ENCODE measurements around the gene AOPEP.

AOPEP gene

DNA sequence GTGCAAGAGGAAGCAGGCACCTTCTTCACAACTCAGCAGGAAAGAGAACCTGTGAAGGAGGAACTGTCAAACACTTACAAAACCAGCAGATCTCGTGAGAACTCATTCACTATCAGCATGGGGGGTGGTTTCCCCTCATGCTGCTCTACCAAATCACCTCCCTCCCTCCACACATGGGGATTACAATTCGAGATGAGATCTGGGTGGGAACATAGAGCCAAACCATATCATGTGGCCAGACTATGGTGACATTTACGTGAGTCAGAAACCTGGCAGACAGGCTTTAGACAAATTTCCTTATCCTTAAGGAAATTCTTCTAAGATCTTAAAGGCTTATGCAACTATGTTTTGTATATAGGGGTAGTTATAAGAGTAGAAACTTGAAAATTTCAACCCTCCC lies 8.7 kb upstream of the AOPEP start:
- no peak for DNase-seq

DNA sequence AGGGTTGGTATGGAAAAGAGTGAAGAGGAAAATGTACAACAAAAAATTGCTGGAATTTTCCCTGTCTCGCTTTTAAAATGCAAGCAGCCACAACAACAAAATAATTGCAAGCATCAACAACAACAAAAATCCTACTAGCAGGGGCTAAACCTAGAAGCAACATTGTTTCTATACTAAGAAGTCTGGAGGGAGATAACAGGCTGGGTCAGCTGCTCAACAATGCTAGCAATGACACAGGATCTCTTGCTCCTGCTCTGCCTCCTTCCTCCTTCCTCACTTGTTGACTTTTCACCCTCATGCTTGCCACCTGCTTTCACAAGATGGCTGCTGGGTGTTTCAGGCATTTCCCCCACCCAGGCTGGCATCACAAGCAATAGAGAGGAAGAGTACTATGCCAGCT lies 7.6 kb upstream of the AOPEP start:
- no peak for DNase-seq

DNA sequence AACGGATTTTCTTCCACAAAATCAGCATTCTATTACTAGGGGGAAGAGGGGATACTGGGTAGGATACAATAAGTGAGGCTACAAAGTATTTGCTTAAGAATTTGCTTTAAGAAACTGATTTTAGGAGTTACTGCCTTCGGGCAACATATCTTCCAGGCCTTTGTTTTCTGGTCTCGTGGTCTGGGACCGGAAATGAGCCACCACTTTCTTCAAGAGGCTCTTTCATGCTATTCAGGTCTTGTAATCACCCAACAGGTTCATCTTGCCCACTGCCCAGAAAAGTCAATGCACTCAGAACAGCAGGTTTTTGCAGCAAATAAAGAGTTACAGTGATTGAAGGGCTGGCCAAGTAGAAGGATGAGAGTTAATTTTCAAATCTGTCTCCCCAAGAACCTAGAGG lies 6.6 kb upstream of the AOPEP start:
- no peak for DNase-seq

DNA sequence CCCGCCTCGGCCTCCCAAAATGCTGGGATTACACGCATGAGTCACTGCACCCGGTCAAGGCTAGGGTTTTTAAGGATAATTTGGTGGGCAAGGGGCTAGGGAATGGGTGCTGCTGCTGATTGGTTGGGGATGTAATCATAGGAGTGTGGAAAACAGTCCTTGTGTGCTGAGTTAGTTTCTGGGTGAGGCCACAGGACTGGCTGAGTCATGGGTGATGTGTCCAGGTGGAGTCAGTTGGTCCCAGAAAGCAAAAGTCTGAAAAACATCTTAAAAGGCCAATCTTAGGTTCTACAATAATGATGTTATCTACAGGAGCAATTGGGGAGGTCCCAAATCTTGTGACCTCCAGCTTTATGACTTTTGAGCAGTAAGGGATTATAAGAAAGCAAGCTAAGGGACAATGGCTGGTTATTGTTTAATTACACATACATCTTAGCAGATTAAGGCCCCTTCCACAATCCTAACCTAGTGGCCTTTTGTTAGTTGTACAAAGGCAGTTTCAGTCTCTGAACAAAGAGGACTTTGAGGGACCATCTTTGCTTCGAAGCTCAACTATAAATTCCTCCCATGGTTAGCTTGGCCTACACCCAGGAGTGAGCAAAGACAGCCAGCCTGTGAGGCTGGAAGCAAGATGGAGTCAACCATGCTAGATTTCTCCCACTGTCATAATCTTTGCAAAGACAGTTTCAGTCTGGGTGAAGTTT lies 5.5 kb upstream of the AOPEP start:
- no peak for DNase-seq

DNA sequence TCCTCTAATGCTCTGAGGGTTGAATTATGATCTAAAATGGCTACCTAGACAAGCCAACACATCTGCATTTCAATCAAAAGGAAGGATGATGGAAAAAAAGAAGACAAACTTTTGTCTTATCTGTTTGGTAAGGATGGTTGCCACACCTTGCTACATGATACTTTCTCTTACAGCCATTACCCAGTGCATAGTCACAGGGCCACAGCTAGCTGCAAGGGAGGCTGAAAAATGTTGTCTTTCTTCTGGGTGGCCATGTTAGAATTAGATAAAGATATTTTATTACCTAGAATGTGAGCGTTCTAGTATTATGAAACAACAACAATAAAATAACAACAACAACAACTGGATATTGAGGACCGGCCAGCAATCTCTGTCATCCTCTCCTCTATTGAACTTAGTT lies 4.7 kb upstream of the AOPEP start:
- DNase-seq: no peak

DNA sequence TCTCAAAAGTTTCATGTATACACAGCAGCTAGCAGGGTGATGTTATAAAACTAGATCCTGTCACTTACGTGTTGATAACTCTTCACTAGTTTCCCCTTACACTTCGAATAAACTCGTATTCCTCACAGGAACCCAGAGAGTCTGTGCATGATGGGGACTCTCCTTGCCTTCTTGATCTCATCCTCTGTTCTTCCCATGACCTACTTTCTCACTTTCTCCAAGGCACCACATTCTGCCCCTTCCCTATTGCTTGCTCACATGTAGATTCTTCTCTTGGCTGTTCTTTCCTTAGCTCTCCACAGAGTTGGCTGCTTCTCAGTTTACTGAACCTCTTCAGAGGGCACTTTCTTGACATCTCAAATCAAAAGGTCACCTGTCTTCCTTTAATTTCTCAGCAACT lies 1.2 kb upstream of the AOPEP start:
- DNase-seq: no peak

DNA sequence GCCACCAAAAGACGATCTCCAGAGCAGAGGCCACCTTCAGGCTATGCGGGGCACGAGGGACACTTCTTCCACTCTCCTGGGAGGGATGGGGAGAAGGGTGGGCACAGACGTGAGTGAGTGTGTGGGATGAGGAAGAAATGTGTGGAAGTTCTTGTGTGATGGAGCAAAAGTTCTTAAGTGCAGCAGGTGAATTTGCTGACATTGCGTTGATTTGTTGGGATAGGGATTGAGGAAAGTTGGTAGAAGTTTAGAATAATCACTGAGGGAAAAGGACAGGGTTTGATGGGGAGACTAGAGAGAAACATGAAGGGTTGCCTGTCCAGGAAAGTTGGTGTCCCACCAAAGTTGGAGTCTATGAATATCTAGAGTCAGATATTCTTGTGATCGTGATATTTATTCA lies 2.2 kb downstream of the AOPEP start:
- no peak for DNase-seq

DNA sequence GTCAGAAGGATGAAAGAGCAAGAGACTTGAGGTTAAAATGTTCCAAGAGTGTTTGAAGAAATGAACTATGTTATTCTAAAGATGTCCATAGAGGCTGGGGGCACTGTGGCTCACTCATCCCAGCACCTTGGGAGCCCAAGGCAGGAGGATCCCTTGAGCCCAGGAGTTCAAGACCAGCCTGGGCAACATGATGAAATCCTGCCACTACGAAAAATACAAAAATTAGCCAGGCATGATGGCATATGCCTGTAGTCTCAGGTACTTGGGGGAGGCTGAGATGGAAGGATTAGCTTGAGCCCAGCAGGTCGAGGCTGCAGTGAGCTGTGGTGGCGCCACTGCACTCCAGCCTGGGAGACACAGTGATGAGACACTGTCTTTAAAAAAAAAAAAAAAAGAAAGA lies 2.7 kb downstream of the AOPEP start:
- no peak for DNase-seq

DNA sequence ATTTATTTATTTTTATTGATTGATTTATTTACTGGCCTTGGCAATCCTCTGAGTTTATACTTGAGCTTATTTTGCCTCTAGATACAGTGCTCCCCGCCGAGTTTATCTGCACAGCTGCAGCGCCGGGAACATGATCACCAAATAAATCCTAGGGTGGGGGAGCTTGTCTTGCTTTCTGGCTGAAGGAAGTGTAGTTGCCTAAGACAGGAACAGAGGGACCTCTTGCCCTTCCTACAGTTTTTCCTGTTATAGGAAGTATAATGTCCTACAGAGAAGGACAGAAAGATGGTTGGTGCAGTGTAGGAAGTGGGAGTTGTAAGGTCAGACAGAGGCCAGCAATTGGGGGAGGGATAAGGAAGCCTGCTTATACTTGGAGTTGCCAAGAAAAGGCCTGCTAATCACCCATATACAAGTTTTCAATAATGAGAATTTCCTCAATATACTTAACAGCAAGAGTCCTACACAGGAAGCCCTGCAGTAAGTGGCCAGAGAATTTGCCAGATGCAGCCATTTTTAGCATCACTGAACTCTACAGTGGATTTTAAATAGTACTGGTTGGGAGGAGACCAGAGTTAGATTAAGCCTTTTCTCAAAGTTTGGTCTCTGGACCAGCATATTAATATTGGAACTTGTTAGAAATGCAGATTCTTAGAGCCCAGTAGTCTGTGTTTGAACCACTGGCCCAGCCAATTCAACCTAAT lies 7.7 kb downstream of the AOPEP start:
- no peak for DNase-seq

DNA sequence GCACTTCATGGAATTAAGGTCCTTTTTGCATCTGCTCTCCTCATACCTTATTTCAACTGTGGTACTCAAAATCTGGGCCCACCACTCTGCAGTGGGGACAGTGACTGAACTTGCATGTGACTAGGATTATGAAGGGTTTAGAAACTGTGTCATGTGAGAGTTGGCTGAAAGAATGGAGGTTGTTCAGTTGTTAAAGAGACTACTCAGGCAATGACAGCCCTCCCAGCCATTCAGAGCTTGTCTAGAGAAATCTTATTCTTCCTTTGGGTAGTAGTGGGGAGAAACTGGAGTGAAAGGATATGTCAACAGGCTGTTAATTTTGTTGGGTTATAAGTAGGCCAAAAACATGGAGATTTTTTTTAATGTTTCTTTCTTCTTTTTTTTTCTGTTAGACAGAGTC lies 10.3 kb downstream of the AOPEP start:
- DNase-seq: no peak

DNA sequence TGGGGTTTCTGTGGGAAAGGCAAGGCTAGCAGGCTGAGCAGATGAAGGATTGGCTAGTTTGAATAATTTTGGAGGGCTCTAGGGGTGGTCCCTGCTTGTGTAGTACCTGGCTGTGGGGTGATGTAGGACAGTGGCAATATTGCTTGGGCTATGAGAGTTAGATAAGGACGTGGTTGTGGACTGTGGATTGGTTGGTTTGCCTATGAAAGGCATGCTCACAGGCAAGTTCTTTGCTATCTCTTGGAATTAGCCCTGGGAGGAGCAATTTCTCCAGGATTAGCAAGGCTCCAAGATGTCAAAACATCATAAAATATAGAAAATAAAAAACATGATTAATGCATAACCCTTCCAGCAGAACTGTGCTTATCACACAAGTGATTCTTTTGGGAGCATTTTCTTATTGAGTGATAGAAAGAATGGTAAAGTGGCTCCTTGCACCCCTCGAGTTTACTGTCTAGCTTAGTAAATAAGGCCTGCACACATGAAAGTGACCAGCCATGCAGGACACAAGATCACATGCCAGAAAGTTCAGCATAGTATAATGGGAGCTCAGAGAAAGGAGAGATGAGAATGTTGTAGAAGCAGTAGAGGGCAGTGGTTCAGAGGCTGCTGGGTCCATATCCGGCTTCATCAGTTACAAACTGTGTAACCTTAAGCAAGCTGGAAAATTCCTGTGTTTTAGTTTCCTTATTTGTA lies 13.8 kb downstream of the AOPEP start:
- DNase-seq: no peak

DNA sequence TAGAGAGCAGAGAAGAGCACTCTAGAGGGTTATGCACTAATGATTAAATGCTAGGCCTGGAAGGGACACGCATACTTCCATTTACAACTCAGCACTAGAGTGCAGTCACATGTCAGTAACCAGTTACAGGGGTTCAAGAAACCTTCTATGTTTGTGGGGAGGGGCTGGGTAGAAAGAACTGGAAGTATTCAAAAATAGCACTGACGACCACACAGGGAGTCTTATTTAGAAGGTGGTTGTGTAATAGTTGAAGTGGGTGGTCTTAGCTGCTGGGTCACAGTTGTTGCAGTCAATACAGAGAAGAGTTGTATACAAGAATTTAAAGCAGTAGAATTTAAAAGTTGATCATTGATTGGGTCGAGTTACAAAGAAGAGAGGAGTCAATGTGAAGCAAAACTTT lies 15.4 kb downstream of the AOPEP start:
- no peak for DNase-seq

DNA sequence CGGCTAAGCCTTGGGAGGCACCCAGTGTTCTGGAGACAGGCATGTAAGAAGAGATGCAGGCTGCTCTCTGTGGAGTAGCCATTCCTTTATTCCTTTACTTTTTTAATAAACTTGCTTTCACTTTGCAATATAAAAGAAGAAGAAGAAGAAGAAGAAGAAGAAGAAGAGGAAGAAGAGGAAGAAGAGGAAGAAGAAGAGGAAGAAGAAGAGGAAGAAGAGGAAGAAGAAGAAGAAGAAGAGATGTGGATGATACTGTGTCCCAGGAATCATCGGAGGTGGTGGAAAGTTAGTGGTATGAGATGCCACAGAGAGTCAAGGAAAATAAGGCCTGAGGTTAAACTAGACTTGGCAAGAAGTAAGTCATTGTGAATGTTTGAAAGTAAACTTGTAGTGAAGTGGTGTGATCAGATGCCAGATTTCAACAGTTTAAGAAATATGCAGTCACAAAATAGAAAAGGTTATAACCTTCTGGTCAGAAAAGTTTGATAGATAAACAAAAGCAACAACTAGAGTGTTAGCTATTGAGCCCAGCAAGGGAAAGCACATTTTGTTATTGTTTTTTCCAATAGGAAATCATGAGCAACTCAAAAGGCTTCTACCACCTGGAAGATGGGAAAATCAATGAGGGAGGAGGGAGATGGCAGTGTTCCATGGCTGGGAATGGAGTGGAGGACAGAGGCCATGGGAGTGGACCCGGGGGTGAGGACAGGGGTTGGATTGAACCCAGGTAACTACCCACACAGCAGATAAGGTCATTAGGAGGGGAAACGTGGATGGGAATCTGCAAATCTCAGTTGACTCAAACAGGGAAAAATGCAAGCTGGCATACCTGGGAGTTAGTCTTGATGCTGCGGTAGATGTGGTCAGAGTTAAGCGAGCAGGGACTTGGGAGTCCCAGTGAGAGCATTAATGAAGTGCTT lies 16.8 kb downstream of the AOPEP start:
- no peak for DNase-seq

DNA sequence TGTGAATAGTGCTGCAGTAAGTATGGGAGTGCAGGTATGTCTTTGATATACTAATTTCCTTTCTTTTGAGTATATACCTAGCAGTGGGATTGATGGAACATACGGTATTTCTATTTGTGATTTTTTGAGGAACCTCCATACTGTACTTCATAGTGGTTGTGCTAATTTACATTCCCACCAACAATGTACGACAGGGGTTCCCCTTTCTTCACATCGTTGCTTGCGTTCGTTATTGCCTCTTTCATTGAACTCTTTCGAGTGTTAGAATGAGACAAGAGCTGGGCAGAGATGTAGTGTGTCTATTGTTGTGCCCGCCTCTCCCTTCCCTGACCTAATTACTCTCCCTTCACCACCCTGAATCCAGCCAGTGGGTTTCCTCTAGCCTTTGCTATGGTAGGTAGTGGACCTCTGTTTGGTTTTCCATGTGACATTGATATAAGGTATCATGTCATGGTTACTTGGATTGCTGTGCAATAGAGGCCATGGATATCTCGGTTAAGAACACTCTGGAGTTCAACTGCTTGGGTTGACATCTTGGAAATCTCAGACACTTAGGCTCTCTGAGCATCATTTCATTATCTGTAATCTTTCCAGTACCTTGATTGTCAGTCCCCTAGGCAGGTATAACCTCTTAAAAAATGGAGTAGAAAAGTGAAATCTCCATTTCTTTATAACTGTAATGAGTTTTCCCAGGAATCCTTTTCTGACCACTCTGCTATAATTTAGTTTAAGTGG lies 19.5 kb downstream of the AOPEP start:
- peak; percentile 40 for DNase-seq

DNA sequence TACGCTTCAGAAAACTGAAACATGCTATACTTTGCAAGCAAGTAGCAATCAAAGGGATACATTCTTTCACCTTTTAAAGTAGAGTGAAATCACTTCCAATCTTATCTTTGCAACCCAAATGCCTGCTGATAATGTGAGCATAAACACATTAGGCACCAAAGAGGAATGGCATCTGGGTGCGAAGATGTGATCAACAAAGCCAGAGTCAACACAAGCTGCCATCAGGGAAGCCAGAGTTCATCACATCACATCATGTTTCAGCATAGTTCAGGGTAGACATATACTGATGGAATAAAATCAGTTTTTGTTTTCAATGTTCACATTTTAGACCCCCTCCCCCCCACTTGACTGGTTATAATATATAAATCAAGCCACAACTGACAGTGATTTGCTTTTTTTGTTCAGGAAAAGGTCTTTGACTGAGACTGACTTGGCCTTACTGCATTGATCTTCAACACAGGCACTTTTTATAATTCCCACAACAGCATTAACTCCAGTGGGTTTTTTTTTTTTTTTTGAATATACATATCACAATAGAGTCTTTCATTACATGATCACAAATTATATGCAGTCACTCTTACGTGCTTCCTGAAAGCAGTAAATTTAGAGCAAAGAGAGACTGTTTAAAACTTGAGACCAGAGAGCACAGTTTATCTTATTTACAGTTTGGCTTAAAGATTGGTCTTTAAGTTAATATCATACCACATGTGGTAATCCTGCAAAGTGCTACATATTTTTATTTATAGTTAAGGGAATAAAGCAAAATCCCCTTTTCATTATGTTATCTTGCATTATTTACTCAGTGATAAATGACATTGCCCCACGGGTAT lies 20.3 kb downstream of the AOPEP start:
- peak; percentile 73 for DNase-seq

DNA sequence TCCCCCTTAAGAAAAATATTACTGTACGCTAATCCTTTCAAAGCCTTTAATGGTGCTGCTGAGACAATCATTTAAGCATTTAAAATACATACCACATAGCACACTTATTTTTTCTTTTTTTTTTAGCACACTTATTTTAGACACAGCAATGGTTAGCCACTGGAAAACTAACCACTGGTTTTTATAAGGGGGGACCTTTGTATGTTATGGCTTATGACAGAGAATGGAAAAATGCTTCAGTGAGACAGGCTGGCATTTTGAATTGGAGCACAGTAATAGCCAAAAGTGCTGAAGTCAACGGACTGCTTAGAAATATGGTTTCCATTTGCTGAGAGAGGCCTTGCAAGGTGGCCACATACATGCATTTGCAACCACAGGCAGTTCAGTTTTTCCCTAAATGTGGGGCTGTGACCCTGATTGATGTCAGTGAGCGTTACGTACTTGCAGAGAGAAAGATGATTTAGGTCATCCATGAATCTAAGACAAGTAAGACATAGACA lies 28.5 kb downstream of the AOPEP start:
- DNase-seq: no peak

DNA sequence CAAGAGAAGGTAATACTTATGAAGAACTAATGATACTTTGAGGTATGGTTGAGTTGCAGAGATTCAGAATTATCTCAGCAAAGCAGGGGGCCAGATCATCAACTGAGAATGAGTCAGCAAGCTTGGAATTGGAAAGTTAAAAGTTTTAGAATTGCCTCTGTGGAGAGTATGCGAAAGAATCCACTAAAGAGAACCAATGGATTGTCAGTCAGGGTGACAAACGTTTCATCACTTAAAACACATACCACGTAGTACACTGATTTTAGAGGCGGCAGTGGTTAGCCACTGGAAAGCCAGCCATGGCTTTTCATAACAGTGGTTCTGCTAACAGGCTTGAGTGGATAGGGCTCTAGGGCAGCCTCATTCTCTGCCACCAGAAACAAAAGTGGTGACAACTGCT lies 30.7 kb downstream of the AOPEP start:
- no peak for DNase-seq

DNA sequence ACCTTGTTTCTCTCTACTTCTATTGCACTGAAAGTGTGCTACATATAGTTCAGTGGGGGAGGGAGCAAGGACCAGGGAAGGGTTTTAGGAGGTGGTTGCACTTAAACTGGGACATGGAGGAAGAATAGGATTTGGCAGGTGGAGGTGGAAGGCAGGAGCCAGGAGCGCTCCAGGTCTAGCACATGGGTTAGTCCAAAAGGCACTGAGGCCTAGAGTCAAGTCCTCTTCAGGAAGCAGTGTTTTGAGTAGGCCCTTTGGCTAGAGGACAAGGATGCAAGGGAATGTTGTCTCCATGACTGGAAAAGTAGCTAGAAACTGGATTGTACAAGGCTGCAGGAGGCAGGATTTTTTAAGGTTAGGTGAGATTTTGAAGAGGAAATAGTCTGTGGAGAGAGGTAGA lies 31.5 kb downstream of the AOPEP start:
- no peak for DNase-seq

DNA sequence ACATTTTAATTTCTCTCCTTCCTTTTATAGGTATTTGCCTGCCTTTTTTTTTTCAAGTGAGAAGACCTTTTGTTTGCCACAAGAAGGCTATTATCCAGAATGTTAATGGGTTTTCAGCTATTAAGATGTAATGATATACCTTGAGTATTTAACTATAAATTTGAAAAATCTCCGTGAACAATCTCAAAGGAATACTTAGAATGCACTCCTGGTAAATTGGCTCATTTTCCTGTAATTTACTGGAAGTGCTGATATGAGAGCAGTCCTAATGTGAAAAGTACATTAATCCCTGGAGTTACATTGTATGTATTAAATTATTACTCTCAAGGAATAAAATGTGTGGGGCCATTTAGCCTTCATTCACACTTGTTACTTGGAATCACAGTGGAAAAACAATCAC lies 32.4 kb downstream of the AOPEP start:
- no peak for DNase-seq

DNA sequence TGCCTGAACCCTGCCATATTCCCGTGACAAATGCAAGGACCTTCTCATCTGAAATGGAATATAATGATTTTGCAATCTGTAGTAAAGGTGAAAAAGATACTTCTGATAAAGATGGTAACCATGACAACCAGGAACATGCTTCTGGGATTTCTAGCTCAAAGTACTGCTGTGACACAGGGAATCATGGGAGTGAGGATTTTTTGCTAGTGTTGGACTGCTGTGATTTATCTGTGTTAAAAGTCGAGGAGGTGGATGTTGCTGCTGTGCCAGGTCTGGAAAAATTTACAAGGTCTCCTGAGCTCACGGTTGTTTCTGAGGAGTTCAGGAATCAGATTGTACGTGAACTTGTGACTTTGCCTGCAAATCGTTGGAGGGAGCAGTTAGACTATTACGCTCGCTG lies 33.5 kb downstream of the AOPEP start:
- no peak for DNase-seq

DNA sequence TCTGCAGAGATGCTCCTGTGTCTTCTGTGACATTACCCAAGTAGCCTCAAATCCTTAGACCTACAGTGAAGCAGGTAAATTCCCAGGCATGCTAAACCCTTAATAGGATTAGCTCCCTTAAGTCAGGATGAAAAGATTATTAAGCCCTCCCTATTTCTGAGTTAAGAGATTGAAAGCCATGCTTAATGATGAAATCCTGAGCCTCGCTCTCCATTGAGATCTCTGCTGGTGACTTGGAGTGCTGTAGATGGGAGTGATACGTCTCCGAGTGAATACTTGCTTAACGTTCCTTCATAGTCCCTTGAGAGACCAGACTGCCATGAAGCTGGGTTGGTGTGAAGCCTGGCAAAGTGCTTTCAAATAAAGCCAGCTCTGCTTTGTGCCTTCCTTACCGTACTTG lies 34.2 kb downstream of the AOPEP start:
- DNase-seq: no peak
